Lower lobe of right lung (tissue), 2 donors: Measurements from ENCODE around the gene KLF13. TPM values are rescaled to one million over a fixed set of nuclear protein-coding genes. Genes with fewer than 3 reads are reported as not detected.

Source experiments
- ATAC-seq, 2 donors: fragments of 200-7000 bp; cut with Tn5 transposase; one replicate each; pipeline ENCODE4 v1.9.1; 2020 to 2022; ENCODE audit warnings: mild to moderate bottlenecking in 2 of 2, moderate library complexity in 2 of 2
- DNase-seq: peaks from one replicate; pipeline ENCODE4 v3.0.0-alpha.2; 2020
- H3K27ac ChIP-seq: fragments of 200-600 bp; one replicate; pipeline ENCODE4 v1.8.0; 2022
- H3K27me3 ChIP-seq: fragments of 200-600 bp; one replicate; pipeline ENCODE4 v1.8.0; 2022; ENCODE audit warnings: low read depth
- H3K36me3 ChIP-seq: fragments of 200-600 bp; one replicate; pipeline ENCODE4 v1.8.0; 2022; ENCODE audit warnings: mild to moderate bottlenecking
- H3K4me1 ChIP-seq: fragments of 200-600 bp; one replicate; pipeline ENCODE4 v1.8.0; 2022
- H3K4me3 ChIP-seq: fragments of 200-600 bp; one replicate; pipeline ENCODE4 v1.8.0; 2022; ENCODE audit warnings: mild to moderate bottlenecking
- H3K9me3 ChIP-seq: fragments of 200-600 bp; one replicate; pipeline ENCODE4 v1.8.0; 2022
- intact Hi-C: fragments of 100-400 bp; cut with DNase I; formaldehyde crosslinking; loops from one replicate; pipeline ENCODE4 v1.11.0; 2022
- total RNA-seq: library from RNA; stranded (reverse); fragmentation: NEBNext Ultra II Directional; extraction: Animal tissue kit (Norgen Biotek cat#: 25700); gene quantifications from one replicate; pipeline ENCODE4 v1.2.1, GENCODE V29; 2021
- TF ChIP-seq, protein P1 (sequence below): fragments of 200-600 bp; IDR thresholded peaks from one replicate; pipeline ENCODE4 v1.8.0; 2022; ENCODE audit warnings: antibody characterized with exemption, mild to moderate bottlenecking
- donor health status: DM: no; HTN: yes; CAD: no; lungs with severe emphysema.

KLF13 gene
- total RNA-seq, 1 donor from 2014 or later = 178 TPM

- TF ChIP-seq, protein P1, sequence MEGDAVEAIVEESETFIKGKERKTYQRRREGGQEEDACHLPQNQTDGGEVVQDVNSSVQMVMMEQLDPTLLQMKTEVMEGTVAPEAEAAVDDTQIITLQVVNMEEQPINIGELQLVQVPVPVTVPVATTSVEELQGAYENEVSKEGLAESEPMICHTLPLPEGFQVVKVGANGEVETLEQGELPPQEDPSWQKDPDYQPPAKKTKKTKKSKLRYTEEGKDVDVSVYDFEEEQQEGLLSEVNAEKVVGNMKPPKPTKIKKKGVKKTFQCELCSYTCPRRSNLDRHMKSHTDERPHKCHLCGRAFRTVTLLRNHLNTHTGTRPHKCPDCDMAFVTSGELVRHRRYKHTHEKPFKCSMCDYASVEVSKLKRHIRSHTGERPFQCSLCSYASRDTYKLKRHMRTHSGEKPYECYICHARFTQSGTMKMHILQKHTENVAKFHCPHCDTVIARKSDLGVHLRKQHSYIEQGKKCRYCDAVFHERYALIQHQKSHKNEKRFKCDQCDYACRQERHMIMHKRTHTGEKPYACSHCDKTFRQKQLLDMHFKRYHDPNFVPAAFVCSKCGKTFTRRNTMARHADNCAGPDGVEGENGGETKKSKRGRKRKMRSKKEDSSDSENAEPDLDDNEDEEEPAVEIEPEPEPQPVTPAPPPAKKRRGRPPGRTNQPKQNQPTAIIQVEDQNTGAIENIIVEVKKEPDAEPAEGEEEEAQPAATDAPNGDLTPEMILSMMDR = no peak
- no peaks in the 10 kb centered on the region for H3K9me3 ChIP-seq
- DNase-seq = no peak
- ATAC-seq = peak; percentile 2 to 7
- H3K27me3 ChIP-seq = no peaks in the 10 kb centered on the region
- H3K36me3 ChIP-seq = peaks cover 12% of the 10 kb centered on the region
- peaks cover 100% of the 10 kb centered on the region for H3K4me1 ChIP-seq
- intact Hi-C loops = no loop called here
- peak overlapping the region; percentile 93 for H3K27ac ChIP-seq
- H3K4me3 ChIP-seq = peak overlapping the region; percentile 20
These were observed 33.1 kb downstream of the KLF13 start for GRCh38 chr15:31359702-31360111.

DNA sequence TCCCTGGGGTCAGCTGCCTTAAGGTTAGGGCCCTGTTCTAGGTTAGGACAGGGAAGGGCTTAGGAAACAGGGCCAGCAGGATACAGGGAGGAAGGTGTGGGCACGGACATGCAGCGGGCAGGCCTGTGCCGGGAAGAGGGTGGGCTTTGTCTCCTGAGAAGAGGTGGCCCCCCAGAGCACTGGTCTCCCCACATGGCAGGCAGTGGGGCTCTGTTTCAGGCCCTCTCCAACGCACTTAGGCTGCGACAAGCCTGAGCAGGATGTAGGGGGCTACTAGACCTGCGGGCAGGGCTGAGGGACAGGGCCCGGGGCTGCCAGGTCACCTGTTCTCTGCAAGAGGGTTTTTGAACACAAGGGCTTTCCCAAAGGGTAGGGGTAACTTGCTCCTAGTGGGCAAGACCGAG is 33.5 kb downstream of the KLF13 start:
- DNase-seq = no peak
- H3K27ac ChIP-seq = peak overlapping the region; percentile 93

GRCh38 chr15:31360843-31361763 is 34.5 kb downstream of the KLF13 start:
- TF ChIP-seq, protein P1 = no peak
- ATAC-seq (peak; percentile 11 to 20), DNase-seq (peak; percentile 79)
- no peaks in the 10 kb centered on the region for H3K9me3 ChIP-seq
- no peaks in the 10 kb centered on the region for H3K27me3 ChIP-seq
- peak overlapping the region; percentile 93 for H3K27ac ChIP-seq
- intact Hi-C loops = no loop called here
- peaks cover 100% of the 10 kb centered on the region for H3K4me1 ChIP-seq
- peaks cover 4% of the 10 kb centered on the region for H3K36me3 ChIP-seq
- peak overlapping the region; percentile 20 for H3K4me3 ChIP-seq

More for the DNA sequence above, 33.5 kb downstream of the KLF13 start:
- H3K9me3 ChIP-seq = no peaks in the 10 kb centered on the region
- H3K36me3 ChIP-seq = peaks cover 8% of the 10 kb centered on the region
- ATAC-seq = no peak
- TF ChIP-seq, protein P1 = no peak
- intact Hi-C loops = no loop called here
- no peaks in the 10 kb centered on the region for H3K27me3 ChIP-seq
- peaks cover 100% of the 10 kb centered on the region for H3K4me1 ChIP-seq
- peak overlapping the region; percentile 20 for H3K4me3 ChIP-seq

- Histone ChIP-seq H3K4me3 (peak overlapping the region; percentile 20), H3K4me1 (peaks cover 100% of the 10 kb centered on the region), H3K27me3 (no peaks in the 10 kb centered on the region), H3K9me3 (no peaks in the 10 kb centered on the region), H3K36me3 (peaks cover 4% of the 10 kb centered on the region), H3K27ac (peak overlapping the region; percentile 93)
- TF ChIP-seq, protein P1 = no peak
- no peak for ATAC-seq
- no peak for DNase-seq
- intact Hi-C loops = no loop called here
These were observed 35.3 kb downstream of the KLF13 start for GRCh38 chr15:31361764-31362515.

DNA sequence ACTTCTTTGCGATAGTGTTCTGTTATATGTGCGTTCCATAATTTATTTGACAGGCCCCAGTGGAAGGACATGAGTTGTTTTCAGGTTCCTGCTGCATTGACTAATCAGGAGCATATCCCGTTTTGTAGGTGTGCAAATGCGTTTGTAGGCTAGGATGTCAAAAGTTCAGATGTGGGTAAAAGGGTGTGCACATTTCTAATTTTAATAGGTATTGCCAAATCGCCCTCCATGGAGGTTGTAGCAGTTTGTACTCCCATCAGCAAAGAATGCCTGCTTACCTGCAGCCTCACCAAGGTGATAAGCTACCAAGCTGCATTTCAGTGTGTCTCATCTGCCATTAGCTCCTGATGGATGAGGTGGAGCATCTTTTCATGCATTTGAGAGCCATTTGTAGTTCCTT is 36.3 kb downstream of the KLF13 start:
- ATAC-seq (no peak), DNase-seq (no peak)
- Histone ChIP-seq H3K36me3 (peaks cover 4% of the 10 kb centered on the region), H3K9me3 (no peaks in the 10 kb centered on the region), H3K27ac (peak overlapping the region; percentile 93), H3K4me3 (no peak overlapping the region), H3K4me1 (peaks cover 100% of the 10 kb centered on the region), H3K27me3 (no peaks in the 10 kb centered on the region)
- TF ChIP-seq, protein P1 = no peak
- intact Hi-C loops = no loop called here
